ENCODE results near the gene NPC1. TPM values are rescaled to one million over a fixed set of nuclear protein-coding genes. Genes with fewer than 3 reads are reported as not detected.
A peak's percentile ranks its signal among the peaks of the same experiment; 100 is the strongest.

NPC1 gene
- total and polyA plus RNA-seq, 2 of the 8 experiments (the other 6 are each of a cell fraction or from before 2014, with no cell fraction given) = 34.1 to 39.5 TPM

- POLR2A ChIA-PET (ENCODE audit: partially characterized antibody) = no interaction called here
- Histone ChIP-seq H2BK15ac (ENCODE audit: low read length) (no peak overlapping the region), H2AK5ac (ENCODE audit: low read depth, low read length) (0 out of 2 replicates have a peak overlapping the region, but pooled peaks have one; percentile 53), H4K8ac (ENCODE audit: extremely low read depth, insufficient read depth, low read length) (no peak overlapping the region), H4K5ac (ENCODE audit: insufficient read length, low read depth, low read length) (no peak overlapping the region), H3K79me2 (ENCODE audit: control insufficient read depth in 1 of 2, insufficient read depth in 2 of 2, low read length in 2 of 2) (no peaks in the 10 kb centered on the region), H3K9me3 (ENCODE audit: insufficient read depth in 2 of 2, low read depth in 1 of 2, low read length in 1 of 2) (no peaks in the 10 kb centered on the region), H3K9ac (replicated peaks in 1 of 4; ENCODE audit: extremely low read depth in 1 of 4, low read depth in 3 of 4, low read length in 3 of 4) (no peak overlapping the region), H2BK12ac (ENCODE audit: low read depth, low read length) (no peak overlapping the region), H3K14ac (ENCODE audit: insufficient read length) (no peak overlapping the region), H4K91ac (replicated peaks; ENCODE audit: insufficient read length, low read length) (no peak overlapping the region), H3K56ac (replicated peaks; ENCODE audit: insufficient read length, low read depth, low read length) (no peak overlapping the region), H3K27ac (ENCODE audit: low read depth, low read length) (no peak overlapping the region), H3K4me3 (ENCODE audit: extremely low read depth in 1 of 4, insufficient read depth in 2 of 4, low read depth in 3 of 4, low read length in 4 of 4) (no peak overlapping the region), H3K23ac (ENCODE audit: insufficient read length) (no peak overlapping the region), H2BK20ac (ENCODE audit: low read length) (no peak overlapping the region), H2AFZ (ENCODE audit: low read length) (0 out of 2 replicates have a peak overlapping the region, but pooled peaks have one; percentile 17), H3K79me1 (ENCODE audit: low read depth, low read length) (no peaks in the 10 kb centered on the region), H4K20me1 (replicated peaks in 1 of 2; ENCODE audit: control insufficient read depth in 1 of 2, insufficient read depth in 2 of 2, low read length in 2 of 2) (no peaks in the 10 kb centered on the region), H2BK120ac (replicated peaks; ENCODE audit: low read depth, low read length) (no peak overlapping the region), H3K4me1 (replicated peaks in 1 of 4; ENCODE audit: control insufficient read depth in 3 of 4, insufficient read depth in 4 of 4, low read length in 3 of 4) (peaks cover 2 to 7% (median 3%) of the 10 kb centered on the region in 4 experiments; a peak in 4 of 7 replicates), H3K36me3 (ENCODE audit: control insufficient read depth in 2 of 4, insufficient read depth in 4 of 4, low read length in 3 of 4) (no peaks in the 10 kb centered on the region), H3K4ac (replicated peaks; ENCODE audit: insufficient read length, low read depth, low read length) (no peak overlapping the region), H3K23me2 (ENCODE audit: low read depth, low read length) (no peaks in the 10 kb centered on the region), H2BK5ac (ENCODE audit: low read depth, low read length) (no peak overlapping the region), H3K18ac (ENCODE audit: extremely low read depth, low read length) (no peak overlapping the region), H3K4me2 (ENCODE audit: insufficient read depth in 1 of 2, low read depth in 2 of 2, low read length in 2 of 2) (no peak overlapping the region; a peak in 1 of 4 replicates), H3K27me3 (replicated peaks in 1 of 4; ENCODE audit: control insufficient read depth in 3 of 4, extremely low read depth in 1 of 4, insufficient read depth in 3 of 4, low read length in 3 of 4) (no peaks in the 10 kb centered on the region)
- WGBS, 2 experiments (ENCODE audit: extremely low coverage in 1 of 2, insufficient coverage in 1 of 2, insufficient read length in 1 of 2, insufficient replicate concordance in 2 of 2, low coverage in 1 of 2, low lambda C conversion rate in 2 of 2, missing lambda C conversion rate in 1 of 2) = 91% methylated on average over 5 of the region's 5 CpGs; no CpG with 5 or more reads in 1 of the 2 experiments
- DNase-seq (ENCODE audit: low read depth in 1 of 2, low spot score in 2 of 2) (no peak), FAIRE-seq (no peak)
- CTCF ChIA-PET (ENCODE audit: partially characterized antibody) = interaction anchor here (0.9 to 1.7 kb wide), 8 partner anchors 9 to 291 kb away, joined by 3 to 8 read pairs (median 4); no protein-coding TSS in a partner anchor
- TF ChIP-seq MAX (IDR thresholded peaks at IDR 0.05) (no peak), GTF2F1 (IDR thresholded peaks at IDR 0.05; ENCODE audit: borderline replicate concordance, low read depth, low read length) (no peak), CTBP2 (IDR thresholded peaks at IDR 0.05; ENCODE audit: borderline replicate concordance, insufficient read depth, insufficient read length, low read length) (no peak), SIX5 (IDR thresholded peaks at IDR 0.05; ENCODE audit: low read depth, low read length) (no peak), POLR2A (IDR thresholded peaks at IDR 0.05; ENCODE audit: control extremely low read depth in 1 of 2, low read depth in 2 of 2, low read length in 2 of 2) (no peak)
Measured at GRCh38 chr18:23631312-23631711, 45.0 kb upstream of the NPC1 start.

Measured in H1 (cell line).